H7 (cell line): ENCODE results near the gene HYAL3. TPM values are rescaled to one million over a fixed set of nuclear protein-coding genes. Genes with fewer than 3 reads are reported as not detected.

Source experiments
- DNase-seq: peaks from one replicate; pipeline ENCODE4 v3.0.0; 2012
- H3K27me3 ChIP-seq: 2 replicates; pipeline ENCODE4 v1.6.0; 2011; ENCODE audit warnings: mild to moderate bottlenecking, low read length; ENCODE audit not compliant: control insufficient read depth, insufficient read depth
- H3K36me3 ChIP-seq: replicated peaks from 2 replicates; pipeline ENCODE4 v1.5.1; 2011; ENCODE audit warnings: low read length; ENCODE audit not compliant: control insufficient read depth, insufficient read depth
- H3K4me3 ChIP-seq: 2 replicates; pipeline ENCODE4 v1.5.1; 2011; ENCODE audit warnings: low read depth, mild to moderate bottlenecking, control low read depth, low read length, moderate library complexity; ENCODE audit not compliant: insufficient read depth
- total RNA-seq: library from RNA; depleted of rRNA; stranded (reverse); fragments of >200 nt; shearing (Covaris generic); gene quantifications from 2 replicates; pipeline ENCODE4 v1.2.3, GENCODE V29; 2014; rRNA removed

Gene HYAL3
- total RNA-seq, 1 experiment from 2014 or later, result 5.7 TPM

- no peaks in the 10 kb centered on the region for H3K27me3 ChIP-seq
- peak; percentile 70 for DNase-seq
- H3K4me3 ChIP-seq, result no peak overlapping the region
- H3K36me3 ChIP-seq, result peaks cover 4% of the 10 kb centered on the region
These were observed 56.2 kb downstream of the HYAL3 start for GRCh38 chr3:50242851-50243542.

Other genes with a start within 250 kb of the HYAL3 start
- gene RBM5, start 210.5 kb downstream of the HYAL3 start, total RNA-seq, result 69.1 and 104 TPM in 2 replicates
- gene SEMA3F, start 144.1 kb downstream of the HYAL3 start, total RNA-seq, result 40.5 and 44.5 TPM in 2 replicates
- gene GNAT1, start 107.8 kb downstream of the HYAL3 start, total RNA-seq, result not detected in 2 replicates
- 0.21 and 0.22 TPM in 2 replicates for gene SLC38A3, start 94.1 kb downstream of the HYAL3 start, total RNA-seq
- 204 and 246 TPM in 2 replicates for gene GNAI2, start 63.2 kb downstream of the HYAL3 start, total RNA-seq
- 2.8 and 4.4 TPM in 2 replicates for gene SEMA3B, start 30.3 kb downstream of the HYAL3 start, total RNA-seq
- 0.07 and 1.2 TPM in 2 replicates for gene LSMEM2, start 20.3 kb downstream of the HYAL3 start, total RNA-seq
- gene IFRD2, start 7.0 kb downstream of the HYAL3 start, total RNA-seq, result 118 and 146 TPM in 2 replicates
- 23.7 and 28.3 TPM in 2 replicates for gene NAA80, start within 50 bp of the HYAL3 start, total RNA-seq
- 5.4 and 8.2 TPM in 2 replicates for gene HYAL1, start 4.2 kb upstream of the HYAL3 start, total RNA-seq
- 122 TPM in 2 replicates for gene HYAL2, start 23.3 kb upstream of the HYAL3 start, total RNA-seq
- gene TUSC2, start 28.8 kb upstream of the HYAL3 start, total RNA-seq, result 36.3 and 42.1 TPM in 2 replicates
- 11.4 and 16.7 TPM in 2 replicates for gene RASSF1, start 41.4 kb upstream of the HYAL3 start, total RNA-seq
- gene ZMYND10, start 46.3 kb upstream of the HYAL3 start, total RNA-seq, result 1.1 and 1.3 TPM in 2 replicates
- gene NPRL2, start 51.4 kb upstream of the HYAL3 start, total RNA-seq, result 41.1 and 41.6 TPM in 2 replicates
- gene CYB561D2, start 51.5 kb upstream of the HYAL3 start, total RNA-seq, result 19.0 and 20.0 TPM in 2 replicates
- gene TMEM115, start 60.1 kb upstream of the HYAL3 start, total RNA-seq, result 33.1 and 38.7 TPM in 2 replicates
- 5.5 and 5.9 TPM in 2 replicates for gene CACNA2D2, start 204.2 kb upstream of the HYAL3 start, total RNA-seq